CD1c-positive myeloid dendritic cell (primary cell): ENCODE measurements around the gene ANO10.
"Not testable (repeated sequence)": the region's sequence is repeated elsewhere in the genome, so short reads cannot be mapped to it uniquely, and the experiment has no call there.

Source experiments
- DNase-seq: peaks from one replicate; pipeline ENCODE4 v3.0.0-alpha.2; 2016; ENCODE audit errors: extremely low spot score

ANO10 gene

DNA sequence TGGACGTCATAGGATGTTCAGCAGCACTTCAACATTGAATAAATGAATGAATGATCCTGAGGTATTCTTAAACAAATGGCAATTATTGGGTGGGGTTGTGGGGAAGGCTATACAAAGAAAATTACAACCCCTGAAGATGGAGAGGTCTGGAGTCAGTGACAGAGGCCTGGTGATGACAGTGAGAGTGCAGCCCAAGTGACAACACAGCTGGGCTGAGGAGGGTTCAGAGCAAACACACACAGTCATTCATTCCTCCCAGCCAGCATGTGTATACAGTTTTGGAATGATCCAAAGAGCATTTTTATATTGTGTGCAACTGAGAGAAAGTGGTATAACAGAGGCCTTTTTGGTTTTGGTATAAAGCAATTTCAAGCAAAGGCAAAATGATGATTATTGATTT is 148.1 kb downstream of the ANO10 start:
- DNase-seq, result no peak

DNA sequence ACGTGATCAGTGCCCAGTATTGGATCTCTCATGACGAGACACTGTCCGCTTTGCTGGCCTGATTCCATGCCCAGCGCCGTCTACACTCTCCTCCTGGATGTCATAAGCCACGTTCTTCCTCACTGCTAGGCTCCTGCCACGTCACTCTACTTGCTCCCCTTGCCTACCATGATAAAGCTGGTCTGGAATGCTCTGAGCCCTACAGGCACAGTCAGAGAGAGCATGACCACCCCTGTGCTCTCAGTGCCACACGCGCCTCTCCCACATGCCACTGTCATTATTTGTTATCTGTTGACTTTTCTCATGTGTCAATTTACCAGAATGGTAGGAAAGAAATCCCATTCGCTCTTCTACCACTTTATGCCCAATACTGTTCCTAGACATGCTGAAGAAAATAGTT is 148.6 kb downstream of the ANO10 start:
- DNase-seq, result no peak

DNA sequence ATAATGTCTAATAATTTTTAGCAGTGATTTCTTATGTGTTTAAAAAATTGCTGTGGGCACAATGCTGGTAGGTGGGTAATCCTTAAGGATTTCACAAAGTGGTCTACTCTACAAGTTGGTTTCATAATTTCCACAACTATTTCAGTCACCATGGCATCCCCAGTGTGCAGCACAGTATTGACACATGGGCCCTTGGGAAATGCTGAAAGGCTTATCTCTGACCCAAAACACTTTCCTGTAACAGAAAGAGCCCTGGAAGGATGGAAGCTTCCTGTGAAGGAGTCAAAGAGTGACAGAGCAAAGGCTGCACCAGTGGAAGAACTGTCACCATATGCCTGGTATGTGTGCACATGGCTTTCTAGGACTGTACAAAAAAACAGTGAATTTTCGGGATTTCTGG is 153.7 kb downstream of the ANO10 start:
- DNase-seq, result no peak

DNA sequence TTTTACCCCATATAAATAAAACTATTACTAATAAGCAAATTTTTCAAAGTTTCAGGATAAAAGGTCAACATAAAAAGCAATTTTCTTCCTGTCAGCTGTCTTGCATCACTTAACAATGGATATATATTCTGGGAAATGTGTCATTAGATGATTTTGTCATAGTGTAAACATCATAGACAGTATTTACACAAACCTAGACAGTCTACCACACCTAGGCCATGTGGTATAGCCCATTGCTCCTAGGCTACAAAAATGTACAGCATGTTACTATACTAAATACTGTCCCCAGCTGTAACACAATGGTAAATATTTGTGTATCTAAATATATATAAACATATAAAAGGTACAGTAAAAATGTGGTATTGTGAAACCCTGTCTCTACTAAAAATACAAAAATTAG is 156.7 kb downstream of the ANO10 start:
- DNase-seq, result no peak

DNA sequence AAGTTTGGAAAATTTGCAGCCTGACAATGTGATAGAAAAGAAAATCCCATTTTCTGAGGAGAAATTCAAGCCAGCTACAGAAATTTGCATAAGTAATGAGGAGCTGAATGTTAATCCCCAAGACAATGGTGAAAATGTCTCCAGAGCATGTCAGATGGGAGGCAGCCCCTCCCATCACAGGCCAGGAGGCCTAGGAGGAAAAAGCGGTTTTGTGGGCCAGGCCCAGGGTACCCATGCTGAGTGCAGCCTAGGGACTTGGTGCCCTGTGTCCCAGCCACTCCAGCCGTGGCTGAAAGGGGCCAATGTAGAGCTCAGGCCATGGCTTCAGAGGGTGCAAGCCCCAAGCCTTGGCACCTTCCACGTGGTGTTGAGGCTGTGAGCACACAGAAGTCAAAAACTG is 159.2 kb downstream of the ANO10 start:
- DNase-seq, result not testable (repeated sequence)

DNA sequence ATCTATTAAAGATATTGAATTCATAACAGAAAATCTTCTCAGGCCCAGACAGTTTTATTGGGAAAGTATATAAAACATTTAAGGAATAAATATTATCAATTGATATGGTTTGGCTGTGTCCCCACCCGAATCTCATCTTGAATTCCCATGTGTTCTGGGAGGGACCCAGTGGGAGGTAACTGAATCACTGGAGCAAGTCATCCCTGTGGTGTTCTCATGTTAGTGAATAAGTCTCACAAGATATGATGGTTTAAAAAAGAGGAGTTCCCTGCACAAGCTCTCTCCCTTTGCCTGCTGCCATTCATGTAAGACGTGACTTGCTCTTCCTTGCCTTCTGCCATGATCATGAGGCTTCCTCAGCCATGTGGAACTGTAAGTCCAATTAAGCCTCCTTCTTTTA is 160.5 kb downstream of the ANO10 start:
- DNase-seq, result no peak

DNA sequence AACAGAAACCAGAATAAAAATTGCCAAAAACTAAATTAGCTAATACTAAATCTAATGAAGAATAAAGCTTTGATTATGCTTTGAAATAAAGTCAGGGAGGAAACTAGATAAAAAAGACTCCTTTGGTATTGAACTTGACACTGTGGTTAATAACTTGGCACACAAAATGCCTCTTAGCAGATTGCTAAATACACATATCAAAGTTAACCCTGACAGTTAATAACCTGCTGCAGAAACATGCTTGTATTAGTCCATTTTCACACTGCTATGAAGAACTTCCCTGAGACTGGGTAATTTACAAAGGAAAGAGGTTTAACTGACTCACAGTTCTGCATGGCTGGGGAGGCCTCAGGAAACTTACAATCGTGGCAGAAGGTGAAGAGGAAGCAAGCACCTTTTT is 164.8 kb downstream of the ANO10 start:
- not testable (repeated sequence) for DNase-seq

DNA sequence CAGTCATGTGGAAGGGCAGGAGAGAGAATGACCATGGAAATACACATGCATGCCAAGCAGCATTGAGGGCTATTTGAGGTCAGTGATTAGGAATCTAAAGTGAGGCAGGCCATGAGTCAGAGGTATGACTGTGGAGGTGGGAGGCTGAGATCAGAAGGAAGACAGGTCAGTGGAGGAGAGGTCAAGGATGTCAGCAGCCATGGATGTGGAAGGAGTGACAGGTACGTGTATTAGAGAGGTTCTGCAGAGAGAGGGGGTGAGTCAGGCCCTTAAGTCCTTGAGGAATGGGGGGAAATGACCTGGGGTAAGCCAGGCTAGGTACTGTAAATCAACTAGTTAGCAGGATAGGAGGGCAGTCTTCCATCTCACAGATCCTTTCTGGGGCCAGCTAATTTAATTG is 166.6 kb downstream of the ANO10 start:
- no peak for DNase-seq

DNA sequence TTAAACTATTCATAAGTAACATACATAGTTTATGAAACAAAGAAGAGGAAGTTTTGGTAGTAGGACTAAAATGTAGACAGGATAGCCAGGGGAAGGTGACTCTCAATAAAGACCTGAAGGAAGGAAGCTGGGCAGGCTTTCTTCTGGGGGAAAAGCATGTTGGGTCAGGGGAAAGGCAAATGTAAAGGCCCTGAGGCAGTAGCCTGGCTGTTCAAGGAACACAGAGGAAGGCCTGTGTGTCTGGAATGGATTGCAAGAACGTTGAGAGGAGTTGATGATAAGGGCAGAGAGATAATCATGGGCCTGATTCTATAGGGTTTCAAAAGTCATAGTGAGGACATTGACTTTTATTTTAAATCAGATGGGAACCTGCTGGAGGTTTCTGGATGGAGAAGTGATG is 167.8 kb downstream of the ANO10 start:
- DNase-seq, result no peak

DNA sequence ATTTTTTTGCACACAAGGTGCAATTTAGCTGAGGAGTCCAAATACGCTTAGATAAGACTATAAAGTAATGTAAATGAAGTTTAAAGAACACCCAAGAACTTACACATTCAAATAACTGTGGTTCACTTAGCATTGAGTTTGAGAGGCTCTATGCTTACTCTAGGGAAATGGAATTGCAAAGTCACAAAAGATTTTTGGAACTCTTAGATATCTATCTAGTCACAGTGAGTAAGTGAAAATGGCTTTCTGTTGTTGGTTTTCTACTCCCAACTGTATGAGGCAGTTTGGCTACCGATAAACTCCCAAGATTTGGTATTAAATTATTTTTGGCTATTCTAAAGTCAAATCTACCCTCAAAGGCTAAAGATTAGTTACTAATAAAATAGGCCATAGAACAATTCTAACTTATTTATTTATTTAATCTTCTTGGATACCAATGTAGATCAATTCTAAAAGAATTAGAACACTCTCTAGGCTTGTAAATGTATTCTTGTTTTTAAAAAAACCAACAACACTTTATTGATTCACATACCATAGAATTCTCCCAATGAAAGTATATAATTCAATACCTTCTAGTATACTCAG is 170.0 kb downstream of the ANO10 start:
- no peak for DNase-seq

DNA sequence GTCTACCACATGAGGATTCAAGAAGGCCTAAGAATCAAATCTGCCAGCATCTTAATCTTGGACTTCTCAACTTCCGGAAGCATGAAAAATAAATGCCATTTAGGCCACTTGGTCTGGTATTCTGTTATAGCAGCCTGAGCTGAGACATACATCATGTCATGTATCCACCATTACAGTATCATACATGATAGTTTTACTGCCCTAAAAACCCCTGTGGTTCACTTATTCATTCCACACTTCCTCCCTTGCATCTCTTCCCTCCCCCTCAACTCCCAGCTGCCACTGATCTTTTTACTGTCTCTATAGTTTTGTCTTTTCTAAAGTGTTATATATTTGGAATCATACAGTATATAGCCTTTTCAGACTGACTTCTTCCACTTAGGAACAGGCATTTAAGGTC is 173.7 kb downstream of the ANO10 start:
- no peak for DNase-seq

DNA sequence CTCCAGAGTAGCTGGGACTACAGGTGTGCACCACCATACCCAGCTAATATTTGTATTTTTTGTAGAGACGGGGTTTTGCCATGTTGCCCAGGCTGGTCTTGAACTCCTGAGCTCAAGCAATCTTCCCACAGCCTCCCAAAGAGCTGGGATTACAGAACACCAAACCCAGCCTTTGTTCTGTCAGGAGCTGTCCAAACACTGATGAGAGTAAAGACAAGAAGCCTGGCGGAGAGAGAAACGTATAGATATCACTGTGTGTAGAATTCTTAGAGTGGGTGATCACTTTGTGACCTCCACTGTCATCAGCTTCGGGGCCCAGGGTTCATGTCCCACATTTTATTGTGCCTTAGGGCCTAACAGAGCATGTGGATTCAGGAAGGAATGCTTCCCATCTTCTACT is 176.0 kb downstream of the ANO10 start:
- no peak for DNase-seq

DNA sequence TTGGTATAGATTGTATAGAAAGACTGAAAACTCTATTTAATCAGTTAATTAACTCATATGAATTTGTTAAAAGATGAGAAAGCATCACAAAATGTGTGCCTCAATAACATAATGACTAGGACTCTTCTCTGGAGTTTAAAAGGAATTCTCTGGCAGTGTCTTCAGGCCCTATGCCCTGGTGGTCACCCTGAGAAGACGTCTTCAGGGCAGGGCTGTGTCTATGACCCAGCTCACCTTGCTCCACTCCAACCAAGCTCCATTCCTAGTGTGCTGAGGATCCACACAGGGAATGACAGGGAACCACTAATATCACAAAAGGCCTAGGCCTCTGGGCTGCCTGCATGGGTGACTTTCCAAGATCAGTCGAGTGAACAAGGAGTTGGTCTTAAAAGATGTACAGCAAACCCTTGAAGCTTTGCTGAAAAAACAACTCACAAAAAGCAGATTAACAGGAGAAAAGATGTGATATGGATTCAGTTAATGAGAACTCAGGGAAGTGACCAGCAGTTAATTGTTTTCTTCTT is 178.9 kb downstream of the ANO10 start:
- DNase-seq, result no peak

DNA sequence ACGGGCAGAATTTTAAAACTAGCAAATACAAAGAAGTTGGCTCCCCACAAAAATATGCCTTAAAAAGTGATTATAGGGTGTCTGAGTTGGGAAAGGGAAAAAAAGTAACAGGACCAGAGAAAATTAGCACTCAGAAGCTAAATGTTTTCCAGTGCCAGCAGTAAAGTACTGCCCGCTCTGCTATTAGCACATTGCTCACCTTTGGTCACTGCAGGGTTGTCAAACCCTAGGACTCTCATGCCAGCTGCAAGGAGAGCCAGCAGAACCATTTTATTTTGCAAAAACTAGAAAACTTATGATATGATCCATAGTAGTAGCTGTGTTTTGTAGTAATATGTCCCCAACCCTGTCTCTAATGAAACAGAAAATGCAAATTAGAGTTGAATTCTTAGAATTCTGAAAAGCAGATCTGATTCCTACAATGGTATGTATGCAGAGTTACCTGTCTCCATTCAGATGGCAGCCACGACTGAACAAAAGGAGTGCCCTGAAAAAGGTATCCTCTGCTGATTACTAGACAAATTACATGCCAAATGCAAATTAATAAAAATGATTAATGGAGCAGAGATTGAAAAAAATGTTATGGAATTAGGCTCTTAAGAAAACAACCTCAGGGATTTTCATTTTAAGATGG is 185.2 kb downstream of the ANO10 start:
- no peak for DNase-seq

DNA sequence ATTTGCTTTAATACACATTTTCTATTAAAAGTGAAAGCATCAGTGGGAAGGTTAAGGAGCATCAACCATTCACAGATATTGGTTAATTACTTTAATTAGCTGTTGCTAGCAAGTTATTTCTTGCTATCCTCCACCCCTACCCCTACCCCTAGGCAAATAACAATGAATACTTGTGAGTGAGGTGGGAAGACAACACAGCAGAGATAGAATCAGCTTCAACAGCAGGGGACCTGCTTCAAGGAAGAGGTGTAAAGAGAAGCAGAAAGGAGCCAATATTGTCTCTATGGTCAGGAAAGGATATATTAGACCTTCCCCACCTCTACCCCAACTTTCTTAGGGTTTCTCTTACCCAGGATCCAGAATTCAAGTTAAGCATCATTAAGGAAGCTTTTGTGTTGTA is 186.1 kb downstream of the ANO10 start:
- DNase-seq, result no peak

DNA sequence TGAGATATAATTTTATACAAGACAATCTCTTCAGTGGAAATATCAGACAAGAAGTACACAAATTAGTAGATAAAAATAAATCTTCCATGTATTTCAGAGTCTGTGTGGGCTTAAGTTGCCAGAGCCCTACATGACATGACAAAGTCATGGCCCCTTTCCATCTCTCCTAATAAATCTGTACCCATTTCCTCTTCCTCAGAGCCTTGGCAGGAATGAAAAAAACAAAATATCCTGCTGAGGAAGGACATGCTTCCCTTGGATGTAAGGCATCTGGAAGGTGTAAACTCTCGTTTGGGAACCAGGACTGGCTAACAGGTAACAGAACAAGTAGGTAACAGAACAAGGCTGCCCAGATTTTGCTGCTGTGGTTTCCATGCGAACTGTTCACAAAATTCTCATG is 187.4 kb downstream of the ANO10 start:
- DNase-seq, result no peak

DNA sequence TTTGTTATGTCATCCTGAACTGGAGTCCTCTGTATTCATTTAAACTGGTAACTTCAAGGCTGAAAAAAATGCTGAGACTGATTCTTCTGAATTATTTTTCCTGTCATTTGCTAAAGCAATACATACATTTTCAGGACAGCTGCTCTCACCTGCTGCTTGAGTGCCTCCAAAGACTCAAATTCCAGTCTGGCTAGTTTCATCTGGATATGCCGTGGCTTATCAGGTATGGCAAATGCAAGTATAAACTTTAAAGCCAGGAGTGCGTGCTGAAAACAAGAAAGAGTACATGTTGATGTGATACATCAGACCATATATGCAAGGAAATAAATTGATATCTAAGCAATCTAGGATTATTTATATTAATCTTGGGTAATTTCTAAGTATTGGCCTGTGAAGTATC is 189.3 kb downstream of the ANO10 start:
- no peak for DNase-seq

DNA sequence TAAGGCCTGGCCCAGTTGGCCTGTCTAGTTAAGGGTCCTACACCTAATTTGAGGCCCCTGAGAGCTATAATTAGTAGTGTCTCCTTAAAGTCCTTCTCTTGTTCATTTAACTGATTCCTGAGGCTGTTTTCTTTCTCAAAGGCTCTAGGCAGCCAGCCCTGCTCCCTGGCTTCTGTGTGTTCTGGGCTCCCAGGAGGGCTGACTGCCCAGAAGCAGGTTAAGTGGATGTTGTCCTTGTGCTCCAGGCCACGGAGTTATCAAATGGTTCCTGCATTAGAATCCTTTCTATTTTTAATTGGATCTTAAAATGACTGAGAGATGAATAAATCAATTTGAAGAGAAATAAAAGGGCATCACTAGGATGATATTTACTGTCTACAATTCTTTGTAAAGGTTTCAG is 195.4 kb downstream of the ANO10 start:
- DNase-seq, result no peak

DNA sequence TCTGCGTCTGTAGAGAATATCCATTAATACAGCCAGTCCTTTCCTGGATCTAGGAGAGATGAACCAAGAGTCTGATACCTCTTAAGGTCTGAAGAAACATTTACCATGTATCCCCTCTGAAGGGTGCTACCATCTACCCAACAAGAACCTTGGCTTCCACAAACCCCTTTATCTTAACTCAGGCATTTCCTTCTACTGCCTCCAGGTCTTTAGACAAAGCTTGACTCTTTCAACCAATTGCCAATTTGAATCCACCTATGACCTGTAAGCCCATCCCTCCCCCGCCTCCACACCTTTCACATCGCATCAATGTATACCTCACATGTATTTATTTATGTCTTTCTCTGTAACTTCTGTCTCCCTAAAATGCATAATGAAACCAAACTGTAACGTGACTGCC is 196.0 kb downstream of the ANO10 start:
- no peak for DNase-seq

DNA sequence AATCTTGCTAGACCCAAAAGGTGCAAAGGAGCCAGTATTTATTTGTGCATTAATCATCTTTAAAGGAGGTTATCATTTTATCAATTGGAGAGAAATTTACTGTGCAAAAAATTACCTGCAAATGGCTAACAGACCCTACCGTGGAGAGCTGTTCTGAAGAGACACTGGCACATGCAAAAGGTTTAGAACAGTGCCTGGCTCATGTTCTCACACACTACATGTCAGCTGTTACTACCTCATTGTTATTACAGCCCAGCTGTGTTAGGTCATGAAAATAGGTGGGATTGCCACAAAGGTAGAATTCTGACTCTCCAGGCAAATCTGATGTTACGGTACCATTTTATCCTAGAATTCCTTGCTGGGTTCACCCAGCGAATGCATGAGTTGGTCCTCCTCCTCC is 198.2 kb downstream of the ANO10 start:
- DNase-seq, result no peak

DNA sequence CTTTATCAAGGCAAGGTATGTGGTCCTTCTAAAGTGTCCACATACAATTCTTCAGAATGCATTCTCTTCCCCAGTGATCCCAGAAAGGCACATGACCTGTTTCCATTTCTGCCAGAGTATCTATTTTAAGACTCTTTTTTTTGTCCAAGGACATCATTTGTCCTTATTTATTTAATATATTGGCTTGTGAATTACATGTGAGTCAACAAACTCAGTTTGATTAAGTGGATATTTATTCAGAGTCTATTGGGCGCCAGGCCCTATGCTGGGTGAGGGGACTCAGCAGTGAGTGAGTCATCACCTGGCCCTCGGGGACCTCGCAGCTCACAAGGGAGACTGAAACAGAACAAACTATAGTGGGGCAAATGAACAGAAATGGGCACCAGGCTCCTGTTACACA is 198.7 kb downstream of the ANO10 start:
- no peak for DNase-seq

DNA sequence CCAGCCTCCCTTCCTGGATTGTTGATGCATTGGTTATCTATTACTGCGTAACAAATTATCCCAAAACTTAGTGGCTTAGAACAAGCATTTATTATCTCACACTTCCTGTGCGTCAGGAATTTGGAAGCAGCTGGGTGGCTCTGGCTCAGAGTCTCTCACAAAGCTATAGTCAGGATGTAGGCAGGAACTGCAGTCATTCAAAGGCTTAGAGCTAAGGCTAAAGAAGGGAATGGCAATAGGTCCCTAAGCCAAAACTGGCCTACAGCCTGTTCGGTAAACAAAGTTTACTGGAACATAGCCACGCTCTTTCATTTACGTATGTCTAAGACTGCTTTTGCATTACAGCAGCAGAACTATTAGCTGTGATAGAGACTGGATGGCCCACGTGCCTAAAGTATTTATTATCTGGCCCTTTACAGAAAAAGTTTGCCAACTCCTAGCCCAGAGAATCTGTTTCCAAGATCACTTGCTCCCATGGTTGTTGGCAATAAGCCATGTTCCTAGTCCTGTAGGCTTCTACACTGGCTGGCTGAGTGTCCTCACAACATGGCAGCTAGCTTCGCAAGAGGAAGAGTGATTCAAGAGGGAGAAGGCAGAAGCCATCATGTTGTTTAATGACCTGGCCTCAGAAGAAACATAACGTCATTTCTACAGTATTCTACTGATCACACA is 203.1 kb downstream of the ANO10 start:
- no peak for DNase-seq

DNA sequence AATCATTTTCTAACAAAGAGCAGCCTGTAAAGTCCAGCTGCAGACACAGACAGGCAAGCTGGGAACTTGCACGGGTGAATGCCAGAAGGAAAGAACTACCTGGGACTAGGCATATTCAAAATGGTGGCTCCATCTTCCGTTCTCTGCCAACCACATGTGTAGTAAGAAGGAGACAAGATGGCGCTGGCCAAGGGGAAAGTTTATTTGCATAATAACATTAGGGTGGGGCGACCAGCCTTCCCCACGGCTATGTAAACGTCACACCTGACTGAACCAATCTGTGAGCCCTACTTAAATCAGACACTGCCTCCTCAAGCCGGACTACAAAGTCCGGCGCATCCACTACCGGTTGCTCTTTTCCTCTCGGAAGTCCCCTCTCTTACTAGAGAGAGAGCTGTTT is 204.7 kb downstream of the ANO10 start:
- DNase-seq, result no peak
